IMR-90 (cell line): ENCODE data around the gene KRCC1. TPM values are rescaled to one million over a fixed set of nuclear protein-coding genes. Genes with fewer than 3 reads are reported as not detected.

Source experiments
- ATAC-seq: fragments of 200-7000 bp; cut with Tn5 transposase; 2 replicates; pipeline ENCODE4 v1.9.1; 2020; ENCODE audit warnings: low read depth, mild to moderate bottlenecking, moderate library complexity
- BruUV-seq: library from RNA; stranded (reverse); fragments of 400-500 nt; replicated peaks from 2 replicates; lab custom pipeline; 2021; lab: Mats Ljungman, UMichigan
- CTCF ChIA-PET: fragments of 300-600 bp; formaldehyde crosslinking; extraction: SDS; loops from one replicate; lab custom pipeline; 2021; ENCODE audit warnings: antibody characterized with exemption; lab: Yijun Ruan, JAX
- POLR2A ChIA-PET: fragments of 300-600 bp; sonication (Branson Sonifier 250); formaldehyde crosslinking; loops from one replicate; lab custom pipeline; 2022; ENCODE audit warnings: antibody characterized with exemption; ENCODE audit not compliant: unreplicated experiment; lab: Charles Lee
- DNase-seq: peaks from one replicate; pipeline ENCODE4 v3.0.0; 2013
- H2AFZ ChIP-seq: replicated peaks from 2 replicates; pipeline ENCODE3; 2013; ENCODE audit warnings: low read length, mild to moderate bottlenecking; ENCODE audit not compliant: poor library complexity
- H2AK5ac ChIP-seq: 2 replicates; pipeline ENCODE4 v1.6.1; 2013; ENCODE audit warnings: low read depth, low read length, inconsistent platforms
- H2AK9ac ChIP-seq: replicated peaks from 2 replicates; pipeline ENCODE3; 2013; ENCODE audit warnings: mild to moderate bottlenecking, low read depth, low read length, moderate library complexity; ENCODE audit not compliant: poor library complexity
- H2BK120ac ChIP-seq: 2 replicates; pipeline ENCODE4 v1.6.1; 2013; ENCODE audit warnings: low read depth, low read length, inconsistent platforms
- H2BK15ac ChIP-seq: 3 replicates; pipeline ENCODE4 v1.6.1; 2013; ENCODE audit warnings: low read depth, low read length, inconsistent platforms
- H2BK20ac ChIP-seq: 2 replicates; pipeline ENCODE4 v1.6.1; 2013; ENCODE audit warnings: low read depth, mild to moderate bottlenecking, inconsistent platforms, low read length, moderate library complexity
- H2BK5ac ChIP-seq: 2 replicates; pipeline ENCODE4 v1.6.1; 2013; ENCODE audit warnings: mild to moderate bottlenecking, low read depth, low read length, inconsistent platforms; ENCODE audit not compliant: poor library complexity, severe bottlenecking
- H3K14ac ChIP-seq: replicated peaks from 2 replicates; pipeline ENCODE4 v1.6.1; 2013; ENCODE audit warnings: low read depth, low read length, inconsistent platforms
- H3K18ac ChIP-seq: 2 replicates; pipeline ENCODE4 v1.6.1; 2013; ENCODE audit warnings: low read depth, low read length, control low read depth
- H3K23ac ChIP-seq: 2 replicates; pipeline ENCODE4 v1.6.1; 2013; ENCODE audit warnings: low read depth, low read length, inconsistent platforms
- H3K27ac ChIP-seq: 2 replicates; pipeline ENCODE4 v1.5.1; 2013; ENCODE audit warnings: mild to moderate bottlenecking, control low read depth, low read length; ENCODE audit not compliant: insufficient read depth
- H3K27me3 ChIP-seq: 2 replicates; pipeline ENCODE4 v1.6.1; 2013; ENCODE audit warnings: low read length; ENCODE audit not compliant: control insufficient read depth, insufficient read depth
- H3K36me3 ChIP-seq: 2 replicates; pipeline ENCODE4 v1.6.1; 2013; ENCODE audit warnings: low read length, mixed read lengths; ENCODE audit not compliant: control insufficient read depth, insufficient read depth
- H3K4ac ChIP-seq: 2 replicates; pipeline ENCODE4 v1.6.1; 2013; ENCODE audit warnings: low read depth, low read length, inconsistent platforms
- H3K4me1 ChIP-seq: 2 replicates; pipeline ENCODE4 v1.6.1; 2013; ENCODE audit warnings: low read length, mixed read lengths; ENCODE audit not compliant: control insufficient read depth, insufficient read depth
- H3K4me2 ChIP-seq: 2 replicates; pipeline ENCODE4 v1.6.1; 2013; ENCODE audit warnings: low read depth, mild to moderate bottlenecking, control low read depth, low read length, moderate library complexity
- H3K4me3 ChIP-seq: 2 replicates; pipeline ENCODE4 v1.5.1; 2013; ENCODE audit warnings: low read depth, mild to moderate bottlenecking, control low read depth, low read length, moderate library complexity; ENCODE audit not compliant: insufficient read depth
- H3K56ac ChIP-seq: 2 replicates; pipeline ENCODE4 v1.6.1; 2013; ENCODE audit warnings: low read length, inconsistent platforms; ENCODE audit not compliant: insufficient read depth; ENCODE audit errors: extremely low read depth
- H3K79me1 ChIP-seq, 2 experiments: 2 replicates each; pipeline ENCODE4 v1.6.1; 2013; ENCODE audit warnings: low read length in 2 of 2, inconsistent platforms in 1 of 2, low read depth in 1 of 2
- H3K9ac ChIP-seq: 2 replicates; pipeline ENCODE4 v1.6.1; 2013; ENCODE audit warnings: low read depth, low read length, control low read depth
- H3K9me1 ChIP-seq: 2 replicates; pipeline ENCODE4 v1.6.1; 2013; ENCODE audit warnings: low read length, inconsistent platforms; ENCODE audit not compliant: insufficient read depth
- H3K9me3 ChIP-seq: 2 replicates; pipeline ENCODE4 v1.6.1; 2013; ENCODE audit warnings: low read length; ENCODE audit not compliant: control insufficient read depth, insufficient read depth
- H4K20me1 ChIP-seq: 2 replicates; pipeline ENCODE4 v1.6.1; 2013; ENCODE audit warnings: low read length, inconsistent platforms; ENCODE audit not compliant: insufficient read depth
- H4K5ac ChIP-seq: 2 replicates; pipeline ENCODE4 v1.6.1; 2013; ENCODE audit warnings: mild to moderate bottlenecking, low read depth, low read length, control low read depth
- H4K8ac ChIP-seq, 2 experiments: 2 replicates each; pipeline ENCODE4 v1.6.1; 2013; ENCODE audit warnings: low read depth in 2 of 2, low read length in 2 of 2, control low read depth in 1 of 2, inconsistent platforms in 1 of 2
- H4K91ac ChIP-seq: 2 replicates; pipeline ENCODE4 v1.6.1; 2013; ENCODE audit warnings: low read depth, low read length, inconsistent platforms; ENCODE audit not compliant: insufficient read depth
- BHLHE40 ChIP-seq: fragments of 150-350 bp; IDR thresholded peaks from 2 replicates; pipeline ENCODE4 v1.6.1; 2016; ENCODE audit warnings: mild to moderate bottlenecking, low read depth, low read length
- CEBPB ChIP-seq: IDR thresholded peaks from 2 replicates; pipeline ENCODE4 v1.6.1; 2012; ENCODE audit warnings: low read depth, low read length, improper control_type of control experiment
- CHD1 ChIP-seq: IDR thresholded peaks from 2 replicates; pipeline ENCODE4 v1.6.1; 2012; ENCODE audit warnings: low read depth, low read length, improper control_type of control experiment
- FOS ChIP-seq: fragments of 150-350 bp; IDR thresholded peaks from 2 replicates; pipeline ENCODE4 v1.6.1; 2016; ENCODE audit warnings: low read depth, low read length
- MAFK ChIP-seq: IDR thresholded peaks from 2 replicates; pipeline ENCODE4 v1.6.1; 2012; ENCODE audit warnings: low read depth, low read length, improper control_type of control experiment
- MXI1 ChIP-seq: IDR thresholded peaks from 2 replicates; pipeline ENCODE4 v1.6.1; 2012; ENCODE audit warnings: low read depth, mild to moderate bottlenecking, low read length, moderate library complexity, borderline replicate concordance
- NFE2L2 ChIP-seq: fragments of 150-350 bp; IDR thresholded peaks from 2 replicates; pipeline ENCODE4 v1.6.1; 2016; ENCODE audit warnings: low read depth, mild to moderate bottlenecking, low read length
- POLR2A ChIP-seq: IDR thresholded peaks from 2 replicates; pipeline ENCODE4 v1.6.1; 2012; ENCODE audit warnings: mild to moderate bottlenecking, low read depth, low read length
- RAD21 ChIP-seq: IDR thresholded peaks from 2 replicates; pipeline ENCODE4 v1.6.1; 2012; ENCODE audit warnings: low read length, improper control_type of control experiment
- RCOR1 ChIP-seq: IDR thresholded peaks from 2 replicates; pipeline ENCODE4 v1.6.1; 2012; ENCODE audit warnings: mild to moderate bottlenecking, low read length, improper control_type of control experiment; ENCODE audit not compliant: insufficient replicate concordance
- WGBS, 2 experiments: methylation state at CpG; one replicate each; pipeline versions ENCODE4 v1.1.5 to v1.1.7; 2013; ENCODE audit warnings: missing lambda C conversion rate in 2 of 2; ENCODE audit not compliant: insufficient read length in 1 of 2; ENCODE audit errors: extremely low coverage in 2 of 2; 5-methylcytosine and 5-hydroxymethylcytosine counted together
- dilution Hi-C: fragments of 300-500 bp; cut with HindIII; formaldehyde crosslinking; loops from one replicate; pipeline ENCODE4 v1.14.3; 2018; ENCODE audit warnings: low sequenced_read_pairs; ENCODE audit not compliant: unreplicated experiment
- in situ Hi-C: fragments of 300-500 bp; cut with MboI; formaldehyde crosslinking; loops from 3 replicates; pipeline ENCODE4 v1.14.3; 2019; ENCODE audit warnings: low sequenced_read_pairs, inconsistent platforms, mixed read lengths
- intact Hi-C: fragments of 100-400 bp; cut with micrococcal nuclease; formaldehyde crosslinking; loops from 2 replicates; pipeline ENCODE4 v1.10.0; 2022
- polyA plus RNA-seq, 3 experiments: library from polyadenylated mRNA; depleted of rRNA; stranded (reverse); fragments of >200 nt; gene quantifications; 2 replicates each; pipeline ENCODE4 v1.2.3, GENCODE V29; 2012; ENCODE audit warnings: low replicate concordance in 1 of 3
- total RNA-seq: library from RNA; depleted of rRNA; stranded (reverse); fragments of >200 nt; gene quantifications from 2 replicates; pipeline ENCODE4 v1.2.3, GENCODE V29; 2012
- TF ChIP-seq, protein P1 (sequence below): conservative IDR thresholded peaks from 2 replicates; pipeline ENCODE4 v1.5.1; 2012; ENCODE audit warnings: mild to moderate bottlenecking, low read depth, low read length, improper control_type of control experiment
- TF ChIP-seq, protein P2 (sequence below): fragments of 150-350 bp; IDR thresholded peaks from 2 replicates; pipeline ENCODE4 v1.6.1; 2016; ENCODE audit warnings: low read depth, mild to moderate bottlenecking, low read length, moderate library complexity, borderline replicate concordance
- TF ChIP-seq, protein P3 (sequence below): fragments of 150-350 bp; IDR thresholded peaks from 2 replicates; pipeline ENCODE4 v1.6.1; 2017; ENCODE audit warnings: mild to moderate bottlenecking, antibody characterized with exemption, low read length, low read depth

Gene KRCC1
- total and polyA plus RNA-seq, 2 of the 4 experiments (the other 2 are of a cell fraction) = 14.3 to 16.5 TPM

DNA sequence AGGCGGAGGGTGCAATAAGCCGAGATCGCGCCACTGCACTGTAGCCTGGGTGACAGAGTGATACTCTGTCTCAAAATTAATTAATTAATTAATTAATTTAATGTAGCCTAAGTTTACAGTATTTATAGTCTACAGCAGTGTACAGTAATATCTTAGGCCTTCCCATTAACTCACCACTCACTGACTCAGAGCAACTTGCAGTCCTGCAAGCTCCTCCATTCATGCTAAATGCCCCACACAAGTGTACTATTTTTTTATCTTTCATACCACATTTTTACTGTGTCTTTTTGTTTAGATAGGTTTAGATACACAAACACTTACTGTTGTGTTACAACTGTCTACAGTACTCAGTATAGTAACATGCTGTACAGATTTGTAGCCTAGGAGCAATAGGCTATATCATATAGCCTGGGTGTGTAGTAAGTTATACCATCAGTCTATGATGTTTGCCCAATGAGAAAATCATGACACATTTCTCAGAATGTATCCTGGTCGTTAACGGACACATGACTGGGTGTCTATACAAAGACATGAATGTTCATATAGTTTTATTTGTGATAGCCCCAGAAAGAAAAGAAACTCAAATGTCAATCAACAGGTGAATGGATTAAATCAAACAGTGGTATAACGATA lies 23.4 kb downstream of the KRCC1 start:
- Histone ChIP-seq H2AFZ (no peak overlapping the region), H2BK5ac (no peak overlapping the region), H3K4me3 (no peak overlapping the region), H3K27me3 (no peaks in the 10 kb centered on the region), H3K4ac (no peak overlapping the region), H4K5ac (no peak overlapping the region), H3K14ac (no peak overlapping the region), H4K8ac (no peak overlapping the region), H3K79me1 (peaks cover 19 to 22% of the 10 kb centered on the region in 2 experiments), H3K9me1 (no peaks in the 10 kb centered on the region; the same call in 1 of the 2 replicates), H2AK5ac (no peak overlapping the region), H3K4me1 (no peaks in the 10 kb centered on the region), H2AK9ac (no peak overlapping the region), H2BK20ac (no peak overlapping the region), H2BK15ac (no peak overlapping the region), H3K4me2 (no peak overlapping the region), H3K56ac (no peak overlapping the region), H4K91ac (no peak overlapping the region), H3K9me3 (no peaks in the 10 kb centered on the region), H3K36me3 (peaks cover 26% of the 10 kb centered on the region), H3K27ac (no peak overlapping the region), H2BK120ac (no peak overlapping the region), H3K23ac (no peak overlapping the region), H3K9ac (no peak overlapping the region), H4K20me1 (no peaks in the 10 kb centered on the region), H3K18ac (no peak overlapping the region)
- in situ Hi-C loops = no loop called here
- ChIA-PET POLR2A (no interaction called here), CTCF (no interaction called here)
- ATAC-seq = peak; percentile 88
- no TSS peak for BruUV-seq
- WGBS, 2 experiments = no CpG with 5 or more reads among the region's 7 CpGs
- intact Hi-C loops = no loop called here
- dilution Hi-C loops = no loop called here
- DNase-seq = peak; percentile 59
- TF ChIP-seq MXI1 = no peak
- TF ChIP-seq, protein P1, sequence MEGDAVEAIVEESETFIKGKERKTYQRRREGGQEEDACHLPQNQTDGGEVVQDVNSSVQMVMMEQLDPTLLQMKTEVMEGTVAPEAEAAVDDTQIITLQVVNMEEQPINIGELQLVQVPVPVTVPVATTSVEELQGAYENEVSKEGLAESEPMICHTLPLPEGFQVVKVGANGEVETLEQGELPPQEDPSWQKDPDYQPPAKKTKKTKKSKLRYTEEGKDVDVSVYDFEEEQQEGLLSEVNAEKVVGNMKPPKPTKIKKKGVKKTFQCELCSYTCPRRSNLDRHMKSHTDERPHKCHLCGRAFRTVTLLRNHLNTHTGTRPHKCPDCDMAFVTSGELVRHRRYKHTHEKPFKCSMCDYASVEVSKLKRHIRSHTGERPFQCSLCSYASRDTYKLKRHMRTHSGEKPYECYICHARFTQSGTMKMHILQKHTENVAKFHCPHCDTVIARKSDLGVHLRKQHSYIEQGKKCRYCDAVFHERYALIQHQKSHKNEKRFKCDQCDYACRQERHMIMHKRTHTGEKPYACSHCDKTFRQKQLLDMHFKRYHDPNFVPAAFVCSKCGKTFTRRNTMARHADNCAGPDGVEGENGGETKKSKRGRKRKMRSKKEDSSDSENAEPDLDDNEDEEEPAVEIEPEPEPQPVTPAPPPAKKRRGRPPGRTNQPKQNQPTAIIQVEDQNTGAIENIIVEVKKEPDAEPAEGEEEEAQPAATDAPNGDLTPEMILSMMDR = no peak
- TF ChIP-seq MAFK = no peak
- no peak for TF ChIP-seq CHD1
- TF ChIP-seq RAD21 = no peak
- TF ChIP-seq RCOR1 = no peak
- TF ChIP-seq POLR2A = no peak
- TF ChIP-seq, protein P2, sequence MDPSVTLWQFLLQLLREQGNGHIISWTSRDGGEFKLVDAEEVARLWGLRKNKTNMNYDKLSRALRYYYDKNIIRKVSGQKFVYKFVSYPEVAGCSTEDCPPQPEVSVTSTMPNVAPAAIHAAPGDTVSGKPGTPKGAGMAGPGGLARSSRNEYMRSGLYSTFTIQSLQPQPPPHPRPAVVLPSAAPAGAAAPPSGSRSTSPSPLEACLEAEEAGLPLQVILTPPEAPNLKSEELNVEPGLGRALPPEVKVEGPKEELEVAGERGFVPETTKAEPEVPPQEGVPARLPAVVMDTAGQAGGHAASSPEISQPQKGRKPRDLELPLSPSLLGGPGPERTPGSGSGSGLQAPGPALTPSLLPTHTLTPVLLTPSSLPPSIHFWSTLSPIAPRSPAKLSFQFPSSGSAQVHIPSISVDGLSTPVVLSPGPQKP = no peak
- TF ChIP-seq NFE2L2 = no peak
- no peak for TF ChIP-seq BHLHE40
- TF ChIP-seq FOS = no peak
- TF ChIP-seq, protein P3, sequence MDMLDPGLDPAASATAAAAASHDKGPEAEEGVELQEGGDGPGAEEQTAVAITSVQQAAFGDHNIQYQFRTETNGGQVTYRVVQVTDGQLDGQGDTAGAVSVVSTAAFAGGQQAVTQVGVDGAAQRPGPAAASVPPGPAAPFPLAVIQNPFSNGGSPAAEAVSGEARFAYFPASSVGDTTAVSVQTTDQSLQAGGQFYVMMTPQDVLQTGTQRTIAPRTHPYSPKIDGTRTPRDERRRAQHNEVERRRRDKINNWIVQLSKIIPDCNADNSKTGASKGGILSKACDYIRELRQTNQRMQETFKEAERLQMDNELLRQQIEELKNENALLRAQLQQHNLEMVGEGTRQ = no peak
- TF ChIP-seq CEBPB = no peak
